ENCODE data around the gene SCUBE3.

The SCUBE3 gene

DNA sequence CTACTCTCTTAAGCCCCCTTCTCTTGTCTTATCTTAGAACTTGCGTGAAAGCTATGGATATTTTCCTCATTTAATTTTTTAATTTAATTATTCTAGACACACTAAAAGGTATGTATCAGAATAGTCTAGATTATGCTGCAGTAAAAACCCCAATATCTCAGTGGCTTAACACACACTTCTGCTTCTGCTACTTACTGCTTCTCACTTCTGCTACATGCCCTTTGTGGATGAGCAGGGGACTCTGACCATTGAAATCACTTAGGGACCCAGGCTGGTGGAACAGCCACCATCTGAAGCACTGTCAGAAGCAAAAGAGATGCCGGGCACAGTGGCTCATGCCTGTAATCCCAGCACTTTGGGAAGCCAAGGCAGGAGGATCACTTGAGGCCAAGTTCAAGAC is 27.2 kb upstream of the SCUBE3 start:
- TF ChIP-seq POLR2A (IDR thresholded peaks at IDR 0.05; ENCODE audit: low read length), result no peak
- DNase-seq, result no peak

DNA sequence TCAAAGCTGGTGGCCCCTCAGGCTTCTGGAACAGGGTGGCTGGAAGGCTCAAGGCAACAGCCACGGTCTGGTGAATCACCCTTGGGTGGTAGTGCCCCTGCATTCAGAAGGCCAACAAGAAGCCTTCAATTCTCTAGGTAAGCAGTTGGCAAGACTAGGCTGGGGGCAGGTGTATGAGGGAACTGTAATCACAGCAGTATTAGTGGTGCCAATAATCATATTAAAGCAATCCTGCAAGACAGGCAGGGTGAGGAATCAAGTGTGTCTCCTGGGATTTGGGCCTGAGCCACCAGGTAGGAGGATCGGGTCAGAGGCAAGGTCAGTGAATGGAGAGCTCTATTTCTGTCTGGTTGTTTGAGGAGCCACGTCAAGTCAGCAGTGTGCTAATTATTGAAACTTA is 24.9 kb upstream of the SCUBE3 start:
- TF ChIP-seq POLR2A (IDR thresholded peaks at IDR 0.05; ENCODE audit: low read length) (no peak), GATA1 (IDR thresholded peaks at IDR 0.05; ENCODE audit: low read depth, low read length) (no peak)
- DNase-seq, result no peak

DNA sequence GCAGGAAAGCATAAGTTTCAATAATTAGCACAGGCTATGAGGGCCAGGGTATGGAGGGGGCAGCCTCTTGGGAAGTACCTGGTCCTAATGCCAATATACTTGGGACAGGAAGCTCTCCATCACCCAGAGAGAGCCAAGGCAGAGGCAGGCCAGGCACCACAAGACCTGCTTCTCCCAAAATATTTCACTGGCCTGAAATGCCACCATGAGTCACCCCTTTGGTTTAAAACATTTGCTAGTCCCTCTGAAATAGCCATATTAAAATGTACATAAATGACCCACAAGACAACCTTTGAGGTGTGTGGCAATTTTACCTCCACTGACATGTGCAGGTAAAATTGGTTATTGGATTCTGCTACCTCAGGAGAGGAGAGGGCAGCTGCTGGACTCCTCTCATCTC is 23.4 kb upstream of the SCUBE3 start:
- TF ChIP-seq GATA1 (IDR thresholded peaks at IDR 0.05; ENCODE audit: low read depth, low read length), result no peak
- no peak for TF ChIP-seq POLR2A (IDR thresholded peaks at IDR 0.05; ENCODE audit: low read length)
- no peak for DNase-seq

DNA sequence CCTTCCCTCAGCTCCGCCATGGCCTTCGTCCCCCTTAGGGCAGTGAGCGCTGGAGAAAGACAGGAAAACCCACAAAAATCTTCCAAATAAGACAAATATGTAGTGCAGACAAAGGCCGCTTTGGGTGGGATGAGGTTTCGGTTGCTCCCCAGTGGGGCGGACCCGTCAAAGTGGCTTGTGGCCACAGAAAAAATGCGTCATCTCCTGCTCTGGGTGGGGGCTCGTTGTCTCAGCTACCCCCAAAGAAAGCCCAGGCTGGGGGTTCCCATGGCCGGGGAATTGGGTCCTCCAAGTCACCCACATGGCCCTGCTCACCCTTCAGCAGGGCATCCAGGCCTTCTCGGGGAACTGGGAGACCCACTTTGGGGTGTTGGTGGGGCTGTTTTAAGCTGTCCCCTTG is 21.9 kb upstream of the SCUBE3 start:
- no peak for TF ChIP-seq POLR2A (IDR thresholded peaks at IDR 0.05; ENCODE audit: low read length)
- no peak for TF ChIP-seq GATA1 (IDR thresholded peaks at IDR 0.05; ENCODE audit: low read depth, low read length)
- no peak for DNase-seq

DNA sequence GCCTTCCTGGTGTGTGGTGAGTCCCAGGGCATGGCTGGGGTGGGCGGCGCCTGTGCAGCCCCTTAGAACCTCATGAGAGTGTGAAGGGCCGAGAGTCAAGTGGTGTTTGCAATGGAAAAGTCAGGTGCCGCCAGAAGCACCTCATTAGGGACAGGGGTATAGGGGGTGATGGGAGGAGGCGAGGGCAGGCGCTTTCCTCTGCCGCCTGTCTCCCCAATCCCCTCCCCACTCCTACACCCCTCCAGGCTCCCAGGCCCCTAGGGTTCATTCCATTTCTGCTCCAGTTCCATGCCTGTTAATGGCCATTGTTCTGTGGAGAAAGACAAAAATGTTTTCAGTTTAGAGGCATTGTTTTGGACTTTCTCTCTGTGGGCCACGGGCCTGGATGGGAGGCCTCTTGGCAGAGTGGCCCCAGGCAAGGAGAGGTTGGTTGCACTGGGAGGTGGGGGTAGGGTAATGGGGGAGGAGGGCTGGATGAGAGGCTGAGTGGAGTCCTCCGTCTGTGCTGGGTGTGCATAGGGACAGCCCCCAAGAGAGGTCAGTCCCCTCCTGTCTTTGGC is 21.4 kb upstream of the SCUBE3 start:
- TF ChIP-seq POLR2A (IDR thresholded peaks at IDR 0.05; ENCODE audit: low read length) (no peak), GATA1 (IDR thresholded peaks at IDR 0.05; ENCODE audit: low read depth, low read length) (no peak)
- no peak for DNase-seq

DNA sequence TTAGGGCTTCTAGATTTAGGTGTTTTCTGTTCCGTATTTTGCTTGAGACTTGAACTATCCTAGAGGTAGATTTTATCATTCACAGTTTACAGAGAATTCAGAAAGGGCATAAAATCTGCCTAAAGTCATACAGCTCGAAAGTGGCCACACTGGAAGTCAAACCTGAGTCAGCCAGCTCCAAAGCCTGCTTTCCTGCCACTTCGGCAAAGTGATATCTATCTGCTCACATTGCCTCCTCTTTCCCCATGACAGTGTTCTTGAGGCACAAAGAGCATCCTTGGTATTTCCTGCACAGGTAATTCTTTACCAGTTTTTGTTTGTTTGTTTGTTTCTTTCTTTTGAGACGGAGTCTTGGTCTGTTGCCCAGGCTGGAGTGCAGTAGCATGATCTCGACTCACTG is 19.4 kb upstream of the SCUBE3 start:
- TF ChIP-seq GATA1 (IDR thresholded peaks at IDR 0.05; ENCODE audit: low read depth, low read length) (no peak), POLR2A (IDR thresholded peaks at IDR 0.05; ENCODE audit: low read length) (no peak)

DNA sequence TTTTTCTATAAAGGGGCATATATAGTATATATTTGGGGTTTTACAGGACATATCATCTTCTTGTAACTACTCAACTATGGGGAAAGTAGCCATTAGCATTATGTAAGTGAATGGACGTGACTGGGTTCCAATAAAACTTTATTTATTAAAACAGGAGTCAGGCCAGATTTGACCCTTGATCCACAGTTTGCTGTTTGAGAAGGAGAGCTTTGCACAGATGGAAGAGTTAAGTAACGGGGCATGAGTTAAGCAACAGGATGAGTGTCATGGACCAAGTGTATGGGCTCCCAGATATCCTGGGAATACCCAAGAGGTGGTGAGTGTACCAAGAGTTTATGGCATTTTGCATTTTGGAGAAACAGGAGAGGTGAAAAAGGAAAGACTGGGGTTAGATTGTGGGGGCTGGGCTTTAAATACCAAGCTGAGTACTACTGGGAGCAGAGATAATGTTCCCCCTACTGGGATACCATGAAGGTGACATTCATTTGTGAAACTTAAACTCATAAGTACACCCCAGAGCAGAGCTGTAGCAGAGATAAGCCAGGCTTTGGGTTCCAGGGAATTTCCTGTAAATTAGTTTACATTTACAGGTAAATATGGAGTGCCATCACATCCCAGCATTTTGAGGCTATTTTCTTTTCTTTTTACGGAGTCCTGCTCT is 18.5 kb upstream of the SCUBE3 start:
- DNase-seq, result no peak

More for the DNA sequence above, 19.4 kb upstream of the SCUBE3 start:
- no peak for DNase-seq

DNA sequence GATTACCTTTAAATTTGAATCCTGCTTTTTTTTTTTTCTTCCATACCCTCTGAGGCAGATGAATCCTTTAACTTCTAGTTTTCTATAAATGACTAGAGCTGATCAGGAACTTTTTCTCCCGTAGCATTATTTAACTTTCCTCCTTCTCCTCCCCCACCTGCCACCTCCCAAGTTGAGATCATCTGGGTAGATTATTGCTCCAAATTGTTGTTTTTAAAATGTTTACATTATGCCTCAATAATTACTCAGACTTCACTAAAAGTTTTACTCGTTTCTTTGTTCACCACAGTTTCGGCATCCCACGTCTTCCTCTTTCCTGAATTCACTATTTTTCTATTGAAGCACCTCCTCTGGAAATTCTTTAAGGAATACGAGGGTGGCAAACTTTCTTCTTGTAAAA is 16.6 kb upstream of the SCUBE3 start:
- no peak for TF ChIP-seq GATA1 (IDR thresholded peaks at IDR 0.05; ENCODE audit: low read depth, low read length)
- TF ChIP-seq POLR2A (IDR thresholded peaks at IDR 0.05; ENCODE audit: low read length), result no peak
- DNase-seq, result no peak

More for the DNA sequence above, 18.5 kb upstream of the SCUBE3 start:
- TF ChIP-seq GATA1 (IDR thresholded peaks at IDR 0.05; ENCODE audit: low read depth, low read length) (no peak), POLR2A (IDR thresholded peaks at IDR 0.05; ENCODE audit: low read length) (no peak)

DNA sequence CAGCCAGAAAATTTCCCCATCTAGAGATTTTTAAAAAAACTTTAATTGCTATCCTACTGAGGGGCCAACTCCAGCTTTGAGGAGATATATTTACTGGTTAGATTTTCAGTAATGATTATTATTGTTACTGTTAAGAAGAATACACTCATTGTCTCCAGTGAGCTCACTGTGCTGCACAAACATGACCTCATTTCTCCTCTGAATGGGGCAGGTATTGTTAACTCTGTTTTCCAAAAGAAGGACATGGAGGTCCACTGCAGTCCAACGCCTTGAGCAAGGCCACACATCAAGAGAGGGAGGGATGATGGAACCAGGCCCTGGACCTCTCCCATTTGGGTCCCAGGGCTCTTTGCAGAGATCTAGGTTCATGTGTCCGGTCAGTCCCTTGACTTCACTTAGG is 13.9 kb upstream of the SCUBE3 start:
- TF ChIP-seq POLR2A (IDR thresholded peaks at IDR 0.05; ENCODE audit: low read length) (no peak), GATA1 (IDR thresholded peaks at IDR 0.05; ENCODE audit: low read depth, low read length) (no peak)
- DNase-seq, result no peak

DNA sequence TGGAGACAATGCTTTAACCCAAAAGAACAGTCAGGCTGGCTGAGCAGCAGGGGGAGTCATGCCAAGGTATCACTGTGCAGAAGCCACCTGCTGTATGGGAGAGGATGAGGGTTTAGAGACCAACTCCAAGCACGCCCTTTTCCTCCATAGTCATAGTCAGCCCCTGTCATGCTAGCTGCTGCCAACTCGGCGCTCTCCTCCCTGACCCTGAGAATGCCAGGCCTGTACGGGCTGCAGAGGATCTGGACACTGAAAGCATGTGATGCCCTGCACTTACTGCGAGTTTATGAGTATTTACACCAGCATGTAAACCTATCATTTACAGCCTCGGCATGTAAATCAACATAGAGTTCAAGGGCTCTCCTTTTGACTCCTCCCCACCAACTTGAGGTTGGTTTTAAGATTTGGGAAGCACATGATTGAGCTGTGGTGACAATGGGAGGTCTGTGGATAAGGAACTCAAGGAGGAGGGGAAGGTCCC is 11.7 kb upstream of the SCUBE3 start:
- DNase-seq, result no peak
- TF ChIP-seq GATA1 (IDR thresholded peaks at IDR 0.05; ENCODE audit: low read depth, low read length) (no peak), POLR2A (IDR thresholded peaks at IDR 0.05; ENCODE audit: low read length) (no peak)

DNA sequence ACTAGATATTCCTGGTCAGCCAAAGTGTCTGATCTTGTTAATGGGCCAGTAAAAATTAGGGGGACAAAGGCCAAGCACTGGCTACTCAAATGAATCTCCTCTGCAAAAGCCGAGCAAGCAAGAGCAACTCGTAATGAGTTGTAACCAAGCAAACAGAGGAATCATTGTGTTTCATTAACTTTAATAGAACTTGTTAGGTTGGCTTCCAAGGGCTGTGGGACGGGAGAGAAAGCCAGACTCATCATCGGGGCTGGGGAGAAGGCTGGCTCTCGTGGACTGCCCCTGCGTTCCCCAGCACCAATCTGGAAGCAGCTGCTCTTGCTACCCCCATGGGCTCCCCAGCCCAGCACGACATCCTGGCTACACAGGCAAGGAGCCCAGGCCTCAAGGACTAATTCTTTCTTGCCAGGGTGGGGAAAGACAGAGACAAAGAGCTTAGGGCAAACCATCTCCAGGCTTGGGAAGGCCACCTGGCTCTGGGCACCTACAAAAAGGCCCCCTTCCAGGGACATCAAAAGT is 10.5 kb upstream of the SCUBE3 start:
- no peak for DNase-seq
- TF ChIP-seq POLR2A (IDR thresholded peaks at IDR 0.05; ENCODE audit: low read length), result no peak

DNA sequence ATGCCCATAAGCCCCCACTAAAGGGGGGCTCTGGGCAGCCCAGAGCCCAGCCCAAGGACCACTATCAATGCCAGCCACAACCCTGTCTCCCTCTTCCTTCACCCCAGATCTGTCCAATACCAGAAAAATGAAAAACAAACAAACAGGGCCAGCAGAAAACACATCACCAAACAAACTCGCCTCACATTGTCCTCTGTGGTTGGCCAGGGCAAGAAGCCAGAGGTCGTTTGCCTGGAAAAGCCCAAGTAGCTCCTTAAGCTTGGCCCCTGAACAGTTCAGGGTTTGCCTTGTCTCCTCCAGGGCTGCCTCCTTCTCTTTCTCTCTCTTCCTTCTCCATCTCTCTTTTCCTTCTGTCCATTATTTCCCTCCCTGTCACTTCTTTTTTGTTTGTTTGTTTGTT is 10.1 kb upstream of the SCUBE3 start:
- DNase-seq, result no peak
- TF ChIP-seq GATA1 (IDR thresholded peaks at IDR 0.05; ENCODE audit: low read depth, low read length) (no peak), POLR2A (IDR thresholded peaks at IDR 0.05; ENCODE audit: low read length) (no peak)

DNA sequence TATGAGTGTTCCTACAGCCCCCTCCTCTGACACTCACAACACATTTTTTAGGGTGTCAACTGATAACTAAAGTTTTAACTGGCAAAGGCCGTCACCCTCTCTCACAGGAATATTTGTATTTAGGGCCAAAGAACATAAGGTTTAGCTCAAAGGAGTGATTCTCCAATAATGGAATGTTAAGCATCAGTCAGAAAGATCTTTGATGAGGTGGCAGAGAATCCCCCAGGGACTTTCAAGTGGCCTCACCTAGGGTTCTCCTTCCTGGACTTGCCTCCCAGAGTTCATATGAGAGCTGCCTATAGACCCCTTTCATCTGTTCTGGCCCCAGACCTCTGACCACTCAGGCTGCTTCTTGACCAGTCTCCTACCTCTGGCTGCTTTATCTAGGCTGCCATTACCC is 7.4 kb upstream of the SCUBE3 start:
- DNase-seq, result no peak
- TF ChIP-seq POLR2A (IDR thresholded peaks at IDR 0.05; ENCODE audit: low read length), result no peak

DNA sequence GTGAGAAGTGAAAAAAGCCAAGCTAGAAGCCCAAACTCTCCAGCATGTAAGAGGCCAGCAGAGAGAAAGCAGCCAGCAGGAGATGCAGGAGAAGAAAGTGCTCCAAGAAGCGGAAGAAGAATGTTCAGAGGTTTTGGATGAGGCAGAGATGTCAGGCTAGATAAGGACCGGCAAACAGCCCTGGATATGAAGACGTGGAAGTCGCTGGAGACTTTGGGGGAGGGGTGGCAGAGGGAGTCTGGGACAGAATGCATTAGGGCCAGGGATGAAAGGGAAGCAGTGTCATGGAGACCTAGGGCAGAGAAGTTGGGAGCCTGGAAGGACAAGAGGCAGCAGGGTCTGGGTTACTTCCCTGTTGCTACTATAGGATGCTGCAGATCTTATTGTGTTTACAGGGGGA is 5.3 kb upstream of the SCUBE3 start:
- no peak for TF ChIP-seq POLR2A (IDR thresholded peaks at IDR 0.05; ENCODE audit: low read length)
- TF ChIP-seq GATA1 (IDR thresholded peaks at IDR 0.05; ENCODE audit: low read depth, low read length), result no peak
- DNase-seq, result no peak

DNA sequence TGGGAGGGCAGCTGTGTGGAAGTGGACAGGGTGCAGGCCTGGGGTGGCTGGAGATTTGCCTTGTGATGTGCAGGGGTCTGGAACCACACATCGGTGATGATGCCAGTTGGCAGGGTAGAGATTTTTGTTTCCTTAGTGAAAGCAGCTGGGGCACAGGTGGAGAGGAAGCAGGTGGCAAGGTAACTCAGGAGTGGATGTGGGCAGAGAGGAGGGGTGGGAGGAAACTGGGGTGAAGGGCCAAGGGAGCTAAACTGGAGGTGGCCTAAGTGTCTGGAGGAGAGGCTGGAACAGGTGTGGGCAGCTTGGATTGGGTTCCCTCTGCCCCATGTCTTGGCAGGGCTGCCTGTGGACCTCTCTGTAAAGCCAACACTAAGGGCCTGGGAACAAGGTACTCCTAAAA is 4.7 kb upstream of the SCUBE3 start:
- no peak for DNase-seq
- no peak for TF ChIP-seq POLR2A (IDR thresholded peaks at IDR 0.05; ENCODE audit: low read length)
- no peak for TF ChIP-seq GATA1 (IDR thresholded peaks at IDR 0.05; ENCODE audit: low read depth, low read length)
